ENCODE data around the gene ACTR1A. TPM values are rescaled to one million over a fixed set of nuclear protein-coding genes. Genes with fewer than 3 reads are reported as not detected.

The ACTR1A gene
- total RNA-seq, 1 donor from 2014 or later: 60.9 TPM

DNA sequence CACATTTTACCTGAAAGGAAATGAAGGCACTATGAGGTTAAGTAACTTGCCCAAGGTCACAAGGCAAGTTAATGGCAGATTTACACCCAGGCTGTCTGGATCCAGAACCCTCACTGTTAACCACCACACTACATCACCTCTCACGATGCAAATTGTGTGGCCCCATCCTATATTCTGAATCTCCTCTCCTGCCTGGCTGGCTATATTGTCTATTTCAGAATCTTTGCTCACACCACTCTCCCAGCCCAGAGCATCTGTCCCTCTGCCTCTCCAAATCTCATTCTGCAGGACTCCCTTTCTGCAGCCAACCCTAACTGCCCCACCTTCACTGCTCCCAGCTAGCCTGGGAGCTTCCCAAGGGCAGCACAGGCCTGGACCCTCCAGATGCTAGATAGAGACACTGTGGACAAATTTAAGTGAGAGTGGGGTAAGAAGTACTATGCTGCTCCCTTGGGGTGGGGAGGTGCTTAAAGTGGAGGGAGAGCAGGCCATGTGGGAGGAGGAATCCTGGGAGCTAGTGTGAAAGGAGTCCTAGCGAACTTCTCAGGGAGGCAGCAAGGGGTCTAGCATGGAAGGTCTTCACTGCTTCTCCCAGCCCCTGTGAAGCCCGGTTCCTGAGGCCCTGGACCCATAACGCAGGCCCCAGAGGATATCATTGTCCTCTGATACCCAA lies 70.9 kb downstream of the ACTR1A start:
- H3K36me3 Mint-ChIP-seq (ENCODE audit: low read depth): peaks cover 13% of the 10 kb centered on the region
- intact Hi-C loops (cut with micrococcal nuclease): loop anchor here (1.0 to 10.0 kb wide), 5 partner anchors 10 to 213 kb away; partner anchors contain the start of genes ACTR1A and TRIM8

GRCh38 chr10:102429468-102429867 lies 73.0 kb downstream of the ACTR1A start:
- H3K4me3 Mint-ChIP-seq: no peak overlapping the region
- peaks cover 33% of the 10 kb centered on the region for H3K4me1 Mint-ChIP-seq
- no peaks in the 10 kb centered on the region for H3K27me3 Mint-ChIP-seq
- H3K36me3 Mint-ChIP-seq (ENCODE audit: low read depth): peaks cover 14% of the 10 kb centered on the region
- H3K9me3 Mint-ChIP-seq: no peaks in the 10 kb centered on the region
- intact Hi-C loops (cut with micrococcal nuclease): no loop called here
- DNase-seq: peak; percentile 56
- no peak overlapping the region for H3K27ac Mint-ChIP-seq

More for the DNA sequence above, 70.9 kb downstream of the ACTR1A start:
- Mint-ChIP-seq H3K9me3 (no peaks in the 10 kb centered on the region), H3K27me3 (no peaks in the 10 kb centered on the region), H3K4me3 (peak overlapping the region; percentile 85), H3K4me1 (peaks cover 48% of the 10 kb centered on the region), H3K27ac (peak overlapping the region; percentile 81)
- DNase-seq: no peak

Other genes starting within 250 kb of the ACTR1A start
- gene NFKB2, start 107.0 kb downstream of the ACTR1A start, total RNA-seq: 300 and 311 TPM in 2 replicates
- gene PSD, start 83.9 kb downstream of the ACTR1A start, total RNA-seq: 10.4 and 12.1 TPM in 2 replicates
- gene FBXL15, start 81.9 kb downstream of the ACTR1A start, total RNA-seq: 14.0 and 16.4 TPM in 2 replicates
- gene CUEDC2, start 70.1 kb downstream of the ACTR1A start, total RNA-seq: 64.2 and 67.6 TPM in 2 replicates
- gene C10orf95, start 51.2 kb downstream of the ACTR1A start, total RNA-seq: 0.33 and 0.52 TPM in 2 replicates
- 8.4 and 9.9 TPM in 2 replicates for gene SUFU, start 1.3 kb upstream of the ACTR1A start, total RNA-seq
- gene TRIM8, start 141.8 kb upstream of the ACTR1A start, total RNA-seq: 85.5 and 85.7 TPM in 2 replicates
- 6.3 and 6.4 TPM in 2 replicates for gene ARL3, start 211.7 kb upstream of the ACTR1A start, total RNA-seq
- gene SFXN2, start 211.9 kb upstream of the ACTR1A start, total RNA-seq: 38.7 TPM in 2 replicates
- 15.6 and 15.8 TPM in 2 replicates for gene WBP1L, start 241.2 kb upstream of the ACTR1A start, total RNA-seq

All from activated CD4-positive, alpha-beta T cell treated with anti-CD3 and anti-CD28 coated beads, Interleukin-2, amount 10 ng/mL, durations not matched to agents 24 days and 14 days (primary cell).